ENCODE results near the gene PPAT.
"Not testable (repeated sequence)": the region's sequence is repeated elsewhere in the genome, so short reads cannot be mapped to it uniquely, and the experiment has no call there.

PPAT gene

GRCh38 chr4:56386091-56386490, 49.3 kb downstream of the PPAT start:
- Histone ChIP-seq H3K36me3 (ENCODE audit: insufficient read depth, low read length) (no peaks in the 10 kb centered on the region), H3K4me1 (ENCODE audit: insufficient read depth, low read length) (no peaks in the 10 kb centered on the region), H3K9ac (ENCODE audit: low read depth, low read length) (peak overlapping the region; percentile 47), H3K9me3 (ENCODE audit: control insufficient read depth, insufficient read depth, low read length) (no peaks in the 10 kb centered on the region)

GRCh38 chr4:56375458-56375857, 60.0 kb downstream of the PPAT start:
- Histone ChIP-seq H3K9ac (ENCODE audit: low read depth, low read length) (no peak overlapping the region), H3K4me1 (ENCODE audit: insufficient read depth, low read length) (no peaks in the 10 kb centered on the region), H3K36me3 (ENCODE audit: insufficient read depth, low read length) (no peaks in the 10 kb centered on the region; the same call in 1 of the 2 replicates), H3K9me3 (ENCODE audit: control insufficient read depth, insufficient read depth, low read length) (no peaks in the 10 kb centered on the region)

GRCh38 chr4:56374956-56375355, 60.5 kb downstream of the PPAT start:
- Histone ChIP-seq H3K9me3 (ENCODE audit: control insufficient read depth, insufficient read depth, low read length) (no peaks in the 10 kb centered on the region), H3K9ac (ENCODE audit: low read depth, low read length) (no peak overlapping the region), H3K36me3 (ENCODE audit: insufficient read depth, low read length) (no peaks in the 10 kb centered on the region; the same call in 1 of the 2 replicates), H3K4me1 (ENCODE audit: insufficient read depth, low read length) (no peaks in the 10 kb centered on the region)

- H3K36me3 ChIP-seq (ENCODE audit: insufficient read depth, low read length) = no peaks in the 10 kb centered on the region
- no peak overlapping the region for H3K9ac ChIP-seq (ENCODE audit: low read depth, low read length)
- H3K9me3 ChIP-seq (ENCODE audit: control insufficient read depth, insufficient read depth, low read length) = no peaks in the 10 kb centered on the region
- no peaks in the 10 kb centered on the region for H3K4me1 ChIP-seq (ENCODE audit: insufficient read depth, low read length)
These were observed 62.6 kb downstream of the PPAT start for GRCh38 chr4:56372774-56373173.

- no peak overlapping the region for H3K9ac ChIP-seq (ENCODE audit: low read depth, low read length)
These were observed 63.8 kb downstream of the PPAT start for GRCh38 chr4:56371426-56372220.

GRCh38 chr4:56370377-56370776, 65.0 kb downstream of the PPAT start:
- no peaks in the 10 kb centered on the region for H3K9me3 ChIP-seq (ENCODE audit: control insufficient read depth, insufficient read depth, low read length)
- H3K4me1 ChIP-seq (ENCODE audit: insufficient read depth, low read length) = no peaks in the 10 kb centered on the region
- H3K9ac ChIP-seq (ENCODE audit: low read depth, low read length) = no peak overlapping the region
- no peaks in the 10 kb centered on the region for H3K36me3 ChIP-seq (ENCODE audit: insufficient read depth, low read length)

More at GRCh38 chr4:56371426-56372220, 63.8 kb downstream of the PPAT start:
- Histone ChIP-seq H3K36me3 (ENCODE audit: insufficient read depth, low read length) (no peaks in the 10 kb centered on the region), H3K4me1 (ENCODE audit: insufficient read depth, low read length) (no peaks in the 10 kb centered on the region), H3K9me3 (ENCODE audit: control insufficient read depth, insufficient read depth, low read length) (no peaks in the 10 kb centered on the region)

GRCh38 chr4:56362981-56363380, 72.4 kb downstream of the PPAT start:
- not testable (repeated sequence) for H3K36me3 ChIP-seq (ENCODE audit: insufficient read depth, low read length); H3K4me1 ChIP-seq (ENCODE audit: insufficient read depth, low read length); H3K9ac ChIP-seq (ENCODE audit: low read depth, low read length); H3K9me3 ChIP-seq (ENCODE audit: control insufficient read depth, insufficient read depth, low read length)

- Histone ChIP-seq H3K9ac (ENCODE audit: low read depth, low read length) (no peak overlapping the region), H3K4me1 (ENCODE audit: insufficient read depth, low read length) (no peaks in the 10 kb centered on the region), H3K9me3 (ENCODE audit: control insufficient read depth, insufficient read depth, low read length) (0 out of 2 replicates have a peak, but pooled peaks cover 8% of the 10 kb centered on the region), H3K36me3 (ENCODE audit: insufficient read depth, low read length) (0 out of 2 replicates have a peak, but pooled peaks cover 2% of the 10 kb centered on the region)
These were observed 75.3 kb downstream of the PPAT start for GRCh38 chr4:56360071-56360470.

- no peaks in the 10 kb centered on the region for H3K4me1 ChIP-seq (ENCODE audit: insufficient read depth, low read length)
- 0 out of 2 replicates have a peak, but pooled peaks cover 3% of the 10 kb centered on the region for H3K36me3 ChIP-seq (ENCODE audit: insufficient read depth, low read length)
- no peak overlapping the region for H3K9ac ChIP-seq (ENCODE audit: low read depth, low read length)
- 0 out of 2 replicates have a peak, but pooled peaks cover 5% of the 10 kb centered on the region for H3K9me3 ChIP-seq (ENCODE audit: control insufficient read depth, insufficient read depth, low read length)
These were observed 78.8 kb downstream of the PPAT start for GRCh38 chr4:56356650-56357049.

- Histone ChIP-seq H3K9me3 (ENCODE audit: control insufficient read depth, insufficient read depth, low read length) (no peaks in the 10 kb centered on the region), H3K4me1 (ENCODE audit: insufficient read depth, low read length) (peaks cover 3% of the 10 kb centered on the region; the same call in 1 of the 2 replicates), H3K9ac (ENCODE audit: low read depth, low read length) (no peak overlapping the region), H3K36me3 (ENCODE audit: insufficient read depth, low read length) (peaks cover 4% of the 10 kb centered on the region; the same call in 1 of the 2 replicates)
These were observed 86.8 kb downstream of the PPAT start for GRCh38 chr4:56348576-56348975.

GRCh38 chr4:56345458-56345857, 90.0 kb downstream of the PPAT start:
- H3K9me3 ChIP-seq (ENCODE audit: control insufficient read depth, insufficient read depth, low read length) = no peaks in the 10 kb centered on the region; the same call in 1 of the 2 replicates
- H3K36me3 ChIP-seq (ENCODE audit: insufficient read depth, low read length) = peaks cover 4% of the 10 kb centered on the region; the same call in 1 of the 2 replicates
- H3K9ac ChIP-seq (ENCODE audit: low read depth, low read length) = no peak overlapping the region
- H3K4me1 ChIP-seq (ENCODE audit: insufficient read depth, low read length) = peaks cover 3% of the 10 kb centered on the region; the same call in 1 of the 2 replicates
